A673 (cell line): Measurements from ENCODE around the gene IGSF6. TPM values are rescaled to one million over a fixed set of nuclear protein-coding genes. Genes with fewer than 3 reads are reported as not detected.
A peak's percentile ranks its signal among the peaks of the same experiment; 100 is the strongest.
"Not testable (repeated sequence)": the region's sequence is repeated elsewhere in the genome, so short reads cannot be mapped to it uniquely, and the experiment has no call there.

ENCODE experiments used
- BruUV-seq: library from RNA; stranded (reverse); fragments of 400-500 nt; replicated peaks from 2 replicates; lab custom pipeline; 2021; lab: Mats Ljungman, UMichigan
- CTCF ChIA-PET: fragments of 300-600 bp; sonication (Branson Sonifier 250); formaldehyde crosslinking; loops from one replicate; lab custom pipeline; 2022; ENCODE audit warnings: antibody characterized with exemption; lab: Charles Lee
- POLR2A ChIA-PET: fragments of 300-600 bp; sonication (Branson Sonifier 250); formaldehyde crosslinking; loops from one replicate; lab custom pipeline; 2022; ENCODE audit warnings: antibody characterized with exemption; ENCODE audit not compliant: low non-redundant PET; lab: Charles Lee
- DNase-seq: peaks from one replicate; pipeline ENCODE4 v3.0.0-alpha.2; 2015; ENCODE audit warnings: low spot score
- H3K27ac ChIP-seq: fragments of 200-600 bp; sonication (generic); 2 replicates; pipeline ENCODE4 v1.5.1; 2016; ENCODE audit warnings: mixed run types, low read depth, mild to moderate bottlenecking, mixed read lengths, antibody characterized with exemption, low read length; ENCODE audit not compliant: poor library complexity, severe bottlenecking
- H3K27me3 ChIP-seq: fragments of 200-600 bp; sonication (generic); replicated peaks from 2 replicates; pipeline ENCODE4 v1.6.1; 2017; ENCODE audit warnings: mixed run types, low read depth, mild to moderate bottlenecking, mixed read lengths, antibody characterized with exemption, low read length; ENCODE audit not compliant: insufficient read depth, poor library complexity
- H3K36me3 ChIP-seq: fragments of 200-600 bp; sonication (generic); 2 replicates; pipeline ENCODE4 v1.6.1; 2016; ENCODE audit warnings: mixed run types, mild to moderate bottlenecking, mixed read lengths, antibody characterized with exemption, low read length; ENCODE audit not compliant: insufficient read depth, poor library complexity, severe bottlenecking
- H3K4me1 ChIP-seq: fragments of 200-600 bp; sonication (generic); 2 replicates; pipeline ENCODE4 v1.6.1; 2017; ENCODE audit warnings: mixed run types, mild to moderate bottlenecking, mixed read lengths, antibody characterized with exemption, low read length; ENCODE audit not compliant: insufficient read depth, poor library complexity, severe bottlenecking
- H3K4me3 ChIP-seq: fragments of 200-600 bp; sonication (generic); 2 replicates; pipeline ENCODE4 v1.5.1; 2016; ENCODE audit warnings: low read depth, mixed run types, mild to moderate bottlenecking, mixed read lengths, low read length; ENCODE audit not compliant: poor library complexity, severe bottlenecking
- H3K9me3 ChIP-seq: fragments of 200-600 bp; sonication (generic); 2 replicates; pipeline ENCODE4 v1.6.1; 2016; ENCODE audit warnings: mixed run types, low read depth, mild to moderate bottlenecking, mixed read lengths, antibody characterized with exemption, low read length; ENCODE audit not compliant: poor library complexity, severe bottlenecking
- CTCF ChIP-seq: fragments of 300-800, 200-600 bp; sonication (generic); conservative IDR thresholded peaks from 2 replicates; pipeline ENCODE4 v1.5.1; 2017; ENCODE audit warnings: low read depth, mild to moderate bottlenecking, antibody characterized with exemption, low read length, moderate library complexity, mixed read lengths
- EZH2 ChIP-seq: fragments of 200-600 bp; sonication (generic); IDR thresholded peaks from 2 replicates; pipeline ENCODE4 v1.6.1; 2017; ENCODE audit warnings: borderline replicate concordance, low read depth, mild to moderate bottlenecking, mixed read lengths, antibody characterized with exemption, low read length; ENCODE audit not compliant: poor library complexity, severe bottlenecking
- intact Hi-C: fragments of 100-400 bp; cut with micrococcal nuclease; formaldehyde crosslinking; loops from one replicate; pipeline ENCODE4 v1.10.0; 2022; ENCODE audit not compliant: unreplicated experiment
- total RNA-seq: library from RNA; stranded (reverse); gene quantifications from 2 replicates; pipeline ENCODE4 v1.2.3, GENCODE V29; 2021

IGSF6 gene
- total RNA-seq, 1 experiment from 2014 or later, result not detected

- TF ChIP-seq EZH2, result no peak
- TF ChIP-seq CTCF, result no peak
- H3K36me3 ChIP-seq, result peaks cover 6% of the 10 kb centered on the region
- intact Hi-C loops, result no loop called here
- no TSS peak for BruUV-seq
- H3K27ac ChIP-seq, result peak overlapping the region; percentile 82
- H3K4me3 ChIP-seq, result no peak overlapping the region
- no peaks in the 10 kb centered on the region for H3K9me3 ChIP-seq
- no peaks in the 10 kb centered on the region for H3K27me3 ChIP-seq
- POLR2A ChIA-PET, result no interaction called here
- peak; percentile 68 for DNase-seq
- CTCF ChIA-PET, result no interaction called here
- peaks cover 66% of the 10 kb centered on the region for H3K4me1 ChIP-seq
Observed at GRCh38 chr16:21610006-21610544, 42.3 kb downstream of the IGSF6 start.

DNA sequence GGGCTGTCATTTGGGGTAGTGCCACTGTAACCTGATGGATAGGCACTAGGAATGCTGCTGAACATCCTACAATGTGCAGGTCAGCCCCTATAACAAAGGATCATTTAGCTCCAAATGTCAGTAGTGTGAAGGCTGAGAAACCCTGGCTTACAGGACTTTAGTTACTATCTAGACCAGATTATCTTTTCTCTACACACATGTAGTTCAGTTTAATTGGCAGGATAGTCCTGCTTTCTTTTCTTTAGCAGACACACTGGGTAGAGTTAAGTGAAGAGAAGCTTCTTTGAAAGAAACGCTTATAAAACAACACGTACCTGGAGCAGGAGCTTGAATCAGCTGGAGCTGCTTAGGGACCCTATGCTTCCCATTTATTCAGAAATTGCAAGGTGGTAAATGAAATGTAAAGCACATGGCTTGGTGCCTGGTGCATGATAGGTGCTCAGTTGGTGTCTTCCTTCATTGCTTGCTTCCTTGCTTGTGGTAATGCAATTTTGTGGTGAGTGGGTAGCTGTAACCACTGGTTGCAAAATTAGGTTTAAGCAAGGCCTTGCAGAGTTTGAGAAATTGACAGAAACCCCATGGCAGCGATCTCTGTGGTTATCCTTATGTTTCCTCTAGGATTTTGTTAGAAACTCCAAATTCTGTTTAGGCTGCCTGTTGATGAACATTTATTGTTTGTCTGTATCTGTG is 43.6 kb downstream of the IGSF6 start:
- Histone ChIP-seq H3K27ac (peak overlapping the region; percentile 3), H3K36me3 (peaks cover 5% of the 10 kb centered on the region), H3K27me3 (no peaks in the 10 kb centered on the region), H3K4me3 (no peak overlapping the region), H3K9me3 (no peaks in the 10 kb centered on the region), H3K4me1 (peaks cover 60% of the 10 kb centered on the region)
- no TSS peak for BruUV-seq
- ChIA-PET POLR2A (no interaction called here), CTCF (no interaction called here)
- no peak for DNase-seq
- intact Hi-C loops, result no loop called here
- TF ChIP-seq EZH2 (no peak), CTCF (no peak)

DNA sequence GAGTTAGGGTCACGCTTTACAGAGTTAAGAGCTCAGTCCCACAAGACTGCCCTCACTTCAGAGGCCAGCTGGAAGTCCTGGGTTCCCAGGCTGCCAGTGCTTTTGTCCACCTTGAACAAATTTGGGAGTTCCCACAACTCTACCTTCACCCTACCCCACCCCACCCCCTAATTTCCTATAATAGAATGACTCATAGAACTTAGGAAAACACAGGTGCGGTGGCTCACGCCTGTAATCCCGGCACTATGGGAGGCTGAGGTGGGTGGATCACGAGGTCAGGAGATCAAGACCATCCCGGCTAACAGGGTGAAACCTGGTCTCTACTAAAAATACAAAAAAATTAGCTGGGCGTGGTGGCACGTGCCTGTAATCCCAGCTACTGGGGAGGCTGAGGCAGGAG is 46.6 kb downstream of the IGSF6 start:
- H3K4me1 ChIP-seq, result peaks cover 48% of the 10 kb centered on the region
- intact Hi-C loops, H3K36me3 ChIP-seq, H3K9me3 ChIP-seq, H3K27ac ChIP-seq, H3K27me3 ChIP-seq, DNase-seq, BruUV-seq, POLR2A ChIA-PET, H3K4me3 ChIP-seq, CTCF ChIA-PET: not testable (repeated sequence)

GRCh38 chr16:21603928-21604327 is 48.5 kb downstream of the IGSF6 start:
- Histone ChIP-seq H3K4me1 (peaks cover 31% of the 10 kb centered on the region), H3K4me3 (no peak overlapping the region), H3K27me3 (no peaks in the 10 kb centered on the region), H3K36me3 (no peaks in the 10 kb centered on the region), H3K27ac (no peak overlapping the region), H3K9me3 (no peaks in the 10 kb centered on the region)
- ChIA-PET CTCF (no interaction called here), POLR2A (no interaction called here)
- no peak for DNase-seq
- no TSS peak for BruUV-seq
- no peak for TF ChIP-seq CTCF
- no peak for TF ChIP-seq EZH2
- intact Hi-C loops, result no loop called here
